ENCODE results near the gene CBFB.
"Not testable (repeated sequence)": the region's sequence is repeated elsewhere in the genome, so short reads cannot be mapped to it uniquely, and the experiment has no call there.

CBFB gene

GRCh38 chr16:67039260-67040020 is 10.5 kb downstream of the CBFB start:
- Histone ChIP-seq H3K4me3 (ENCODE audit: insufficient read depth, low read depth, low read length, poor library complexity, severe bottlenecking) (no peak overlapping the region), H3K4me1 (ENCODE audit: control insufficient read depth, insufficient read depth, low read length, poor library complexity, severe bottlenecking) (peaks cover 11% of the 10 kb centered on the region), H3K27ac (ENCODE audit: insufficient read depth, low read length, poor library complexity, severe bottlenecking) (no peak overlapping the region), H3K9me3 (ENCODE audit: control insufficient read depth, low read length) (no peaks in the 10 kb centered on the region), H3K27me3 (replicated peaks; ENCODE audit: control insufficient read depth, insufficient read depth, low read length, poor library complexity, severe bottlenecking) (no peaks in the 10 kb centered on the region), H3K36me3 (ENCODE audit: control insufficient read depth, insufficient read depth, low read length) (peaks cover 8% of the 10 kb centered on the region)
- DNase-seq: no peak

GRCh38 chr16:67040166-67040565 is 11.2 kb downstream of the CBFB start:
- peaks cover 8% of the 10 kb centered on the region for H3K36me3 ChIP-seq (ENCODE audit: control insufficient read depth, insufficient read depth, low read length)
- no peak for DNase-seq
- H3K27ac ChIP-seq (ENCODE audit: insufficient read depth, low read length, poor library complexity, severe bottlenecking): no peak overlapping the region
- no peak overlapping the region for H3K4me3 ChIP-seq (ENCODE audit: insufficient read depth, low read depth, low read length, poor library complexity, severe bottlenecking)
- peaks cover 4% of the 10 kb centered on the region for H3K4me1 ChIP-seq (ENCODE audit: control insufficient read depth, insufficient read depth, low read length, poor library complexity, severe bottlenecking)
- no peaks in the 10 kb centered on the region for H3K9me3 ChIP-seq (ENCODE audit: control insufficient read depth, low read length)
- no peaks in the 10 kb centered on the region for H3K27me3 ChIP-seq (replicated peaks; ENCODE audit: control insufficient read depth, insufficient read depth, low read length, poor library complexity, severe bottlenecking)

- DNase-seq: no peak
- Histone ChIP-seq H3K27me3 (replicated peaks; ENCODE audit: control insufficient read depth, insufficient read depth, low read length, poor library complexity, severe bottlenecking) (no peaks in the 10 kb centered on the region), H3K36me3 (ENCODE audit: control insufficient read depth, insufficient read depth, low read length) (peaks cover 8% of the 10 kb centered on the region), H3K9me3 (ENCODE audit: control insufficient read depth, low read length) (no peaks in the 10 kb centered on the region), H3K4me3 (ENCODE audit: insufficient read depth, low read depth, low read length, poor library complexity, severe bottlenecking) (no peak overlapping the region), H3K4me1 (ENCODE audit: control insufficient read depth, insufficient read depth, low read length, poor library complexity, severe bottlenecking) (no peaks in the 10 kb centered on the region), H3K27ac (ENCODE audit: insufficient read depth, low read length, poor library complexity, severe bottlenecking) (no peak overlapping the region)
Measured at GRCh38 chr16:67040906-67041305, 12.0 kb downstream of the CBFB start.

- not testable (repeated sequence) for H3K27ac ChIP-seq (ENCODE audit: insufficient read depth, low read length, poor library complexity, severe bottlenecking); H3K4me3 ChIP-seq (ENCODE audit: insufficient read depth, low read depth, low read length, poor library complexity, severe bottlenecking); H3K27me3 ChIP-seq (replicated peaks; ENCODE audit: control insufficient read depth, insufficient read depth, low read length, poor library complexity, severe bottlenecking); DNase-seq; H3K4me1 ChIP-seq (ENCODE audit: control insufficient read depth, insufficient read depth, low read length, poor library complexity, severe bottlenecking); H3K9me3 ChIP-seq (ENCODE audit: control insufficient read depth, low read length)
- H3K36me3 ChIP-seq (ENCODE audit: control insufficient read depth, insufficient read depth, low read length): peaks cover 13% of the 10 kb centered on the region
Measured at GRCh38 chr16:67041520-67041919, 12.6 kb downstream of the CBFB start.

- H3K4me1 ChIP-seq (ENCODE audit: control insufficient read depth, insufficient read depth, low read length, poor library complexity, severe bottlenecking): no peaks in the 10 kb centered on the region
- no peak for DNase-seq
- no peak overlapping the region for H3K4me3 ChIP-seq (ENCODE audit: insufficient read depth, low read depth, low read length, poor library complexity, severe bottlenecking)
- no peaks in the 10 kb centered on the region for H3K9me3 ChIP-seq (ENCODE audit: control insufficient read depth, low read length)
- H3K36me3 ChIP-seq (ENCODE audit: control insufficient read depth, insufficient read depth, low read length): peaks cover 14% of the 10 kb centered on the region
- H3K27ac ChIP-seq (ENCODE audit: insufficient read depth, low read length, poor library complexity, severe bottlenecking): no peak overlapping the region
- no peaks in the 10 kb centered on the region for H3K27me3 ChIP-seq (replicated peaks; ENCODE audit: control insufficient read depth, insufficient read depth, low read length, poor library complexity, severe bottlenecking)
Measured at GRCh38 chr16:67043420-67043819, 14.5 kb downstream of the CBFB start.

GRCh38 chr16:67050796-67051195 is 21.8 kb downstream of the CBFB start:
- H3K27ac ChIP-seq (ENCODE audit: insufficient read depth, low read length, poor library complexity, severe bottlenecking): no peak overlapping the region
- H3K9me3 ChIP-seq (ENCODE audit: control insufficient read depth, low read length): no peaks in the 10 kb centered on the region
- peaks cover 5% of the 10 kb centered on the region for H3K36me3 ChIP-seq (ENCODE audit: control insufficient read depth, insufficient read depth, low read length)
- no peaks in the 10 kb centered on the region for H3K27me3 ChIP-seq (replicated peaks; ENCODE audit: control insufficient read depth, insufficient read depth, low read length, poor library complexity, severe bottlenecking)
- no peak overlapping the region for H3K4me3 ChIP-seq (ENCODE audit: insufficient read depth, low read depth, low read length, poor library complexity, severe bottlenecking)
- no peak for DNase-seq
- peaks cover 13% of the 10 kb centered on the region for H3K4me1 ChIP-seq (ENCODE audit: control insufficient read depth, insufficient read depth, low read length, poor library complexity, severe bottlenecking)

GRCh38 chr16:67052399-67052798 is 23.4 kb downstream of the CBFB start:
- H3K4me1 ChIP-seq (ENCODE audit: control insufficient read depth, insufficient read depth, low read length, poor library complexity, severe bottlenecking): peaks cover 13% of the 10 kb centered on the region
- no peaks in the 10 kb centered on the region for H3K36me3 ChIP-seq (ENCODE audit: control insufficient read depth, insufficient read depth, low read length)
- no peak overlapping the region for H3K27ac ChIP-seq (ENCODE audit: insufficient read depth, low read length, poor library complexity, severe bottlenecking)
- H3K27me3 ChIP-seq (replicated peaks; ENCODE audit: control insufficient read depth, insufficient read depth, low read length, poor library complexity, severe bottlenecking): no peaks in the 10 kb centered on the region
- no peak overlapping the region for H3K4me3 ChIP-seq (ENCODE audit: insufficient read depth, low read depth, low read length, poor library complexity, severe bottlenecking)
- no peak for DNase-seq
- H3K9me3 ChIP-seq (ENCODE audit: control insufficient read depth, low read length): no peaks in the 10 kb centered on the region

- DNase-seq: no peak
- peak overlapping the region; percentile 22 for H3K27ac ChIP-seq (ENCODE audit: insufficient read depth, low read length, poor library complexity, severe bottlenecking)
- H3K4me3 ChIP-seq (ENCODE audit: insufficient read depth, low read depth, low read length, poor library complexity, severe bottlenecking): peak overlapping the region; percentile 0
- H3K9me3 ChIP-seq (ENCODE audit: control insufficient read depth, low read length): no peaks in the 10 kb centered on the region
- no peaks in the 10 kb centered on the region for H3K36me3 ChIP-seq (ENCODE audit: control insufficient read depth, insufficient read depth, low read length)
- peaks cover 13% of the 10 kb centered on the region for H3K4me1 ChIP-seq (ENCODE audit: control insufficient read depth, insufficient read depth, low read length, poor library complexity, severe bottlenecking)
- H3K27me3 ChIP-seq (replicated peaks; ENCODE audit: control insufficient read depth, insufficient read depth, low read length, poor library complexity, severe bottlenecking): no peaks in the 10 kb centered on the region
Measured at GRCh38 chr16:67053767-67054334, 24.9 kb downstream of the CBFB start.

GRCh38 chr16:67054901-67055300 is 26.0 kb downstream of the CBFB start:
- DNase-seq: no peak
- no peaks in the 10 kb centered on the region for H3K36me3 ChIP-seq (ENCODE audit: control insufficient read depth, insufficient read depth, low read length)
- no peaks in the 10 kb centered on the region for H3K9me3 ChIP-seq (ENCODE audit: control insufficient read depth, low read length)
- H3K4me1 ChIP-seq (ENCODE audit: control insufficient read depth, insufficient read depth, low read length, poor library complexity, severe bottlenecking): peaks cover 13% of the 10 kb centered on the region
- no peak overlapping the region for H3K27ac ChIP-seq (ENCODE audit: insufficient read depth, low read length, poor library complexity, severe bottlenecking)
- H3K27me3 ChIP-seq (replicated peaks; ENCODE audit: control insufficient read depth, insufficient read depth, low read length, poor library complexity, severe bottlenecking): no peaks in the 10 kb centered on the region
- no peak overlapping the region for H3K4me3 ChIP-seq (ENCODE audit: insufficient read depth, low read depth, low read length, poor library complexity, severe bottlenecking)

- no peak overlapping the region for H3K27ac ChIP-seq (ENCODE audit: insufficient read depth, low read length, poor library complexity, severe bottlenecking)
- H3K27me3 ChIP-seq (replicated peaks; ENCODE audit: control insufficient read depth, insufficient read depth, low read length, poor library complexity, severe bottlenecking): no peaks in the 10 kb centered on the region
- DNase-seq: no peak
- H3K9me3 ChIP-seq (ENCODE audit: control insufficient read depth, low read length): no peaks in the 10 kb centered on the region
- no peaks in the 10 kb centered on the region for H3K36me3 ChIP-seq (ENCODE audit: control insufficient read depth, insufficient read depth, low read length)
- H3K4me1 ChIP-seq (ENCODE audit: control insufficient read depth, insufficient read depth, low read length, poor library complexity, severe bottlenecking): peaks cover 13% of the 10 kb centered on the region
- no peak overlapping the region for H3K4me3 ChIP-seq (ENCODE audit: insufficient read depth, low read depth, low read length, poor library complexity, severe bottlenecking)
Measured at GRCh38 chr16:67055712-67056487, 27.0 kb downstream of the CBFB start.
